K562 treated with DMSO at 1 percent for 4 hours (cell line): ENCODE measurements around the gene NUDT10. TPM values are rescaled to one million over a fixed set of nuclear protein-coding genes. Genes with fewer than 3 reads are reported as not detected.

Experiments used
- total RNA-seq: library from RNA; unstranded; fragments of 300-600 nt; gene quantifications from 2 replicates; pipeline ENCODE4 v1.2.3, GENCODE V29; 2022; ENCODE audit not compliant: insufficient read depth

The NUDT10 gene
- total RNA-seq, result not detected in 2 replicates

GRCh38 chrX:51332188-51332942 is at the start of gene NUDT10:
Gene NUDT10, plus strand, starts transcription at chrX:51332822. Its CDS starts 144 bp downstream, at chrX:51332966.

Other genes starting within 250 kb of the NUDT10 start
- gene NUDT11, start 163.8 kb downstream of the NUDT10 start, total RNA-seq, result not detected in 2 replicates